Hepatocyte (in vitro differentiated cells): ENCODE results near the gene CWC27. TPM values are rescaled to one million over a fixed set of nuclear protein-coding genes. Genes with fewer than 3 reads are reported as not detected.

ENCODE experiments used
- DNase-seq: peaks from one replicate; pipeline ENCODE4 v3.0.0-alpha.2; 2016; ENCODE audit warnings: low spot score
- H2AFZ ChIP-seq: fragments of 200-600 bp; sonication (generic); 2 replicates; pipeline ENCODE4 v1.6.0; 2016; ENCODE audit warnings: antibody characterized with exemption, mild to moderate bottlenecking
- H3K27ac ChIP-seq: fragments of 200-600 bp; sonication (generic); 2 replicates; pipeline ENCODE4 v1.5.1; 2016; ENCODE audit warnings: mild to moderate bottlenecking
- H3K27me3 ChIP-seq: fragments of 200-600 bp; sonication (generic); 2 replicates; pipeline ENCODE4 v1.6.1; 2016
- H3K36me3 ChIP-seq: fragments of 200-600 bp; sonication (generic); replicated peaks from 2 replicates; pipeline ENCODE4 v1.5.1; 2016; ENCODE audit warnings: low read depth; ENCODE audit not compliant: insufficient read depth
- H3K4me1 ChIP-seq: fragments of 200-600 bp; sonication (generic); 2 replicates; pipeline ENCODE4 v1.5.1; 2016; ENCODE audit warnings: mild to moderate bottlenecking, moderate library complexity; ENCODE audit not compliant: insufficient read depth
- H3K4me2 ChIP-seq: fragments of 200-600 bp; sonication (generic); 2 replicates; pipeline ENCODE4 v1.6.0; 2016
- H3K4me3 ChIP-seq: fragments of 200-600 bp; sonication (generic); 2 replicates; pipeline ENCODE4 v1.5.1; 2016; ENCODE audit warnings: mild to moderate bottlenecking
- H3K79me2 ChIP-seq: fragments of 200-600 bp; sonication (generic); 2 replicates; pipeline ENCODE4 v1.6.0; 2017; ENCODE audit warnings: mild to moderate bottlenecking
- H3K9me2 ChIP-seq: fragments of 200-600 bp; sonication (generic); replicated peaks from 2 replicates; pipeline ENCODE4 v1.6.0; 2017; ENCODE audit warnings: mild to moderate bottlenecking; ENCODE audit not compliant: insufficient read depth
- H3K9me3 ChIP-seq: fragments of 200-600 bp; sonication (generic); 2 replicates; pipeline ENCODE4 v1.5.1; 2016; ENCODE audit warnings: low read depth, mild to moderate bottlenecking
- H4K20me1 ChIP-seq: fragments of 200-600 bp; sonication (generic); 2 replicates; pipeline ENCODE4 v1.6.0; 2016; ENCODE audit warnings: mild to moderate bottlenecking; ENCODE audit not compliant: insufficient read depth, poor library complexity, severe bottlenecking
- CTCF ChIP-seq: fragments of 200-600 bp; sonication (generic); IDR thresholded peaks from 2 replicates; pipeline ENCODE4 v1.5.1; 2016; ENCODE audit warnings: antibody characterized with exemption, mild to moderate bottlenecking; ENCODE audit not compliant: poor library complexity
- EZH2 ChIP-seq: fragments of 200-600 bp; sonication (generic); IDR thresholded peaks from 2 replicates; pipeline ENCODE4 v1.6.1; 2016; ENCODE audit warnings: antibody characterized with exemption, mild to moderate bottlenecking, borderline replicate concordance
- EZH2phosphoT487 ChIP-seq: fragments of 200-600 bp; sonication (generic); IDR thresholded peaks from one replicate; pipeline ENCODE4 v1.6.1; 2018; ENCODE audit warnings: antibody characterized with exemption, mild to moderate bottlenecking, low read depth, moderate library complexity; ENCODE audit not compliant: unreplicated experiment, severe bottlenecking
- WGBS: methylation state at CpG from one replicate; pipeline ENCODE4 v1.1.6; 2016; ENCODE audit warnings: low lambda C conversion rate; ENCODE audit errors: missing lambda C conversion rate; 5-methylcytosine and 5-hydroxymethylcytosine counted together
- polyA plus RNA-seq: library from polyadenylated mRNA; unstranded; fragments of >200 nt; fragmentation: Nextera tagmentation; extraction: Ambion mirVana; gene quantifications from 2 replicates; pipeline ENCODE4 v1.2.1, GENCODE V29; 2016
- total RNA-seq: library from RNA; depleted of rRNA; stranded (reverse); fragments of >200 nt; gene quantifications from 2 replicates; pipeline ENCODE4 v1.2.3, GENCODE V29; 2014

Gene CWC27
- total and polyA plus RNA-seq, 2 experiments from 2014 or later, result 15.8 to 32.5 TPM

- Histone ChIP-seq H3K9me2 (no peaks in the 10 kb centered on the region), H3K4me1 (no peaks in the 10 kb centered on the region), H2AFZ (no peak overlapping the region), H3K79me2 (no peaks in the 10 kb centered on the region), H3K4me2 (no peak overlapping the region), H3K4me3 (no peak overlapping the region), H3K9me3 (no peaks in the 10 kb centered on the region), H4K20me1 (no peaks in the 10 kb centered on the region), H3K36me3 (no peaks in the 10 kb centered on the region), H3K27me3 (no peaks in the 10 kb centered on the region), H3K27ac (no peak overlapping the region)
- 88% methylated on average over 3 of the region's 3 CpGs for WGBS
- no peak for DNase-seq
- no peak for TF ChIP-seq EZH2phosphoT487
- TF ChIP-seq EZH2, result no peak
- TF ChIP-seq CTCF, result no peak
Measured at GRCh38 chr5:64794053-64794770, 25.5 kb downstream of the CWC27 start.

GRCh38 chr5:64796301-64796700 is 27.6 kb downstream of the CWC27 start:
- no peak overlapping the region for H2AFZ ChIP-seq
- no peak overlapping the region for H3K4me2 ChIP-seq
- H3K36me3 ChIP-seq, result no peaks in the 10 kb centered on the region
- no peaks in the 10 kb centered on the region for H3K27me3 ChIP-seq
- TF ChIP-seq EZH2 (no peak), CTCF (no peak), EZH2phosphoT487 (no peak)
- no peaks in the 10 kb centered on the region for H4K20me1 ChIP-seq
- H3K4me1 ChIP-seq, result no peaks in the 10 kb centered on the region
- H3K9me3 ChIP-seq, result no peaks in the 10 kb centered on the region
- DNase-seq, result no peak
- H3K4me3 ChIP-seq, result no peak overlapping the region
- no peak overlapping the region for H3K27ac ChIP-seq
- H3K9me2 ChIP-seq, result no peaks in the 10 kb centered on the region
- no peaks in the 10 kb centered on the region for H3K79me2 ChIP-seq

- H3K4me1 ChIP-seq, result no peaks in the 10 kb centered on the region
- no peaks in the 10 kb centered on the region for H3K9me3 ChIP-seq
- no peak overlapping the region for H3K4me2 ChIP-seq
- no peak for DNase-seq
- H3K4me3 ChIP-seq, result no peak overlapping the region
- no peak overlapping the region for H2AFZ ChIP-seq
- H4K20me1 ChIP-seq, result no peaks in the 10 kb centered on the region
- no peaks in the 10 kb centered on the region for H3K36me3 ChIP-seq
- TF ChIP-seq EZH2phosphoT487, result no peak
- TF ChIP-seq EZH2, result no peak
- TF ChIP-seq CTCF, result no peak
- no peaks in the 10 kb centered on the region for H3K27me3 ChIP-seq
- WGBS, result 95% methylated on average over 2 of the region's 2 CpGs
- no peaks in the 10 kb centered on the region for H3K9me2 ChIP-seq
- H3K27ac ChIP-seq, result no peak overlapping the region
- H3K79me2 ChIP-seq, result no peaks in the 10 kb centered on the region
Measured at GRCh38 chr5:64800926-64801325, 32.2 kb downstream of the CWC27 start.

- H3K27me3 ChIP-seq, result no peaks in the 10 kb centered on the region
- no peaks in the 10 kb centered on the region for H3K9me2 ChIP-seq
- H2AFZ ChIP-seq, result no peak overlapping the region
- no peak for DNase-seq
- H4K20me1 ChIP-seq, result no peaks in the 10 kb centered on the region
- no peaks in the 10 kb centered on the region for H3K4me1 ChIP-seq
- TF ChIP-seq CTCF (no peak), EZH2phosphoT487 (no peak), EZH2 (no peak)
- no peaks in the 10 kb centered on the region for H3K9me3 ChIP-seq
- H3K36me3 ChIP-seq, result no peaks in the 10 kb centered on the region
- no peak overlapping the region for H3K4me3 ChIP-seq
- H3K4me2 ChIP-seq, result no peak overlapping the region
- H3K27ac ChIP-seq, result no peak overlapping the region
- no peaks in the 10 kb centered on the region for H3K79me2 ChIP-seq
- 90% methylated on average over 2 of the region's 2 CpGs for WGBS
Measured at GRCh38 chr5:64806537-64806936, 37.8 kb downstream of the CWC27 start.
